OCI-LY1 (cell line): ENCODE data around the gene PPP1R1A.

Source experiments
- H2AFZ ChIP-seq: fragments of 200-600 bp; sonication (generic), shearing (Covaris generic); 2 replicates; pipeline ENCODE4 v1.6.0; 2014; ENCODE audit warnings: antibody characterized with exemption, mild to moderate bottlenecking, low read length
- H3F3A ChIP-seq: fragments of 200-600 bp; sonication (generic), shearing (Covaris generic); 2 replicates; pipeline ENCODE4 v1.6.0; 2014; ENCODE audit warnings: mild to moderate bottlenecking, antibody characterized with exemption, low read length, moderate library complexity; ENCODE audit not compliant: insufficient read depth
- H3K27ac ChIP-seq: fragments of 200-600 bp; sonication (generic); 2 replicates; pipeline ENCODE4 v1.5.1; 2014; ENCODE audit warnings: low read length, mixed run types, mild to moderate bottlenecking, low read depth; ENCODE audit not compliant: poor library complexity, severe bottlenecking
- H3K27me3 ChIP-seq: fragments of 200-600 bp; sonication (generic); 2 replicates; pipeline ENCODE4 v1.6.0; 2014; ENCODE audit warnings: antibody characterized with exemption, mild to moderate bottlenecking, low read length, moderate library complexity; ENCODE audit not compliant: insufficient read depth
- H3K36me3 ChIP-seq: fragments of 200-600 bp; sonication (generic); 2 replicates; pipeline ENCODE4 v1.6.1; 2014; ENCODE audit warnings: mild to moderate bottlenecking, antibody characterized with exemption, low read length, moderate library complexity, mixed read lengths; ENCODE audit not compliant: insufficient read depth
- H3K4me1 ChIP-seq: fragments of 200-600 bp; sonication (generic); 2 replicates; pipeline ENCODE4 v1.5.1; 2014; ENCODE audit warnings: mild to moderate bottlenecking, low read length, moderate library complexity; ENCODE audit not compliant: insufficient read depth, severe bottlenecking
- H3K4me2 ChIP-seq: fragments of 200-600 bp; sonication (generic), shearing (Covaris generic); 2 replicates; pipeline ENCODE4 v1.6.1; 2014; ENCODE audit warnings: low read length
- H3K4me3 ChIP-seq: fragments of 200-600 bp; sonication (generic); 2 replicates; pipeline ENCODE4 v1.5.1; 2014; ENCODE audit warnings: low read length, low read depth, mild to moderate bottlenecking, mixed read lengths; ENCODE audit not compliant: poor library complexity, severe bottlenecking
- H3K79me2 ChIP-seq: fragments of 200-600 bp; shearing (Covaris generic); 2 replicates; pipeline ENCODE4 v1.6.1; 2016; ENCODE audit warnings: mixed run types, low read length, mixed read lengths; ENCODE audit not compliant: insufficient read depth
- H3K9ac ChIP-seq: fragments of 200-600 bp; sonication (generic), shearing (Covaris generic); 2 replicates; pipeline ENCODE4 v1.6.1; 2014; ENCODE audit warnings: mild to moderate bottlenecking, low read length, mixed read lengths
- H3K9me2 ChIP-seq: fragments of 200-600 bp; sonication (generic), shearing (Covaris generic); 2 replicates; pipeline ENCODE4 v1.6.1; 2014; ENCODE audit warnings: low read depth, mild to moderate bottlenecking, low read length, mixed read lengths
- H3K9me3 ChIP-seq: fragments of 200-600 bp; shearing (Covaris generic); 2 replicates; pipeline ENCODE4 v1.6.1; 2014; ENCODE audit warnings: low read length, mixed read lengths
- H4K20me1 ChIP-seq: fragments of 200-600 bp; sonication (generic), shearing (Covaris generic); 2 replicates; pipeline ENCODE4 v1.6.0; 2016; ENCODE audit warnings: mild to moderate bottlenecking, low read length; ENCODE audit not compliant: insufficient read depth
- EZH2 ChIP-seq: fragments of 200-600 bp; sonication (generic), shearing (Covaris generic); IDR thresholded peaks from 2 replicates; pipeline ENCODE4 v1.8.0; 2017; ENCODE audit warnings: borderline replicate concordance, mixed run types, mild to moderate bottlenecking, antibody characterized with exemption, low read length, moderate library complexity, mixed read lengths
- TF ChIP-seq, protein P1 (sequence below): fragments of 200-600 bp; sonication (generic), shearing (Covaris generic); IDR thresholded peaks from 2 replicates; pipeline ENCODE4 v1.5.1; 2017; ENCODE audit warnings: mild to moderate bottlenecking, antibody characterized with exemption, low read length, moderate library complexity, mixed read lengths

PPP1R1A gene

DNA sequence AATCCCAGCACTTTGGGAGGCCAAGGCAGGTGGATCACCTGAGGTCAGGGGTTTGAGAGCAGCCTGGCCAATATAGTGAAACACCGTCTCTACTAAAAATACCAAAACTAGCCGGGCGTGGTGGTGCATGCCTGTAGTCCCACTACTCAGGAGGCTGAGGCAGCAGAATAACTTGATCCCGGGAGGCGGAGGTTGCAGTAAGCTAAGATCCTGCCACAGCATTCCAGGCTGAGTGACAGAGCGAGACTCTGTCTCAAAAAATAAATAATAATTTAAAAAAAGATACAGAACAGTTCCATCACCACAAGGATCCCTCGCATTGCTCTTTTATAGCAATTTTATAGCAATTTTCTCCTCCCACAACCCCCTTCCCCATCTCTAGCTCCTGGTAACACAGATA is 43.7 kb downstream of the PPP1R1A start:
- Histone ChIP-seq H3K79me2 (no peaks in the 10 kb centered on the region), H3K36me3 (peaks cover 50% of the 10 kb centered on the region)

DNA sequence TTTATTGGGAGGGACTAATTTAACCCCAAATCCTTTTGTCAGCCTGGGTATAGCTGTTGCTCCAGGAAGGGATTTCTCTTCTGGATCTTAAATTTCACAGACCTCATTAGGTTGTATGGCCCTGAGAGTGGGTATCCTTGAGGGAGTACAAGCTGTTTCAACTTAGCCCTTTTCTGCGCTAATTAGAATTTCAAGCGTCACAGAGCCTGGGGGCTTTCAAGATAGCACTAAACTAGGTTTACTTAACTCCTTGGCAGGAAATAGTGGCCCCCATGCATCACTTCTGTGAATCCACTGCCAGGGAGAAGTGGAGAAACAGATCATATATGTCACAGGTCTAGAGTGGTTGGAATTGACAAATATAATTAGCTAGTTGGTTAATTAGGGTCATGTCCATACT is 44.9 kb downstream of the PPP1R1A start:
- H3K9me3 ChIP-seq = no peaks in the 10 kb centered on the region
- no peaks in the 10 kb centered on the region for H3K4me1 ChIP-seq
- H3K4me2 ChIP-seq = no peak overlapping the region
- no peak overlapping the region for H3K9ac ChIP-seq
- H3K9me2 ChIP-seq = no peaks in the 10 kb centered on the region
- H4K20me1 ChIP-seq = no peaks in the 10 kb centered on the region
- no peaks in the 10 kb centered on the region for H3K27me3 ChIP-seq
- H3K79me2 ChIP-seq = no peaks in the 10 kb centered on the region
- H2AFZ ChIP-seq = no peak overlapping the region
- no peaks in the 10 kb centered on the region for H3F3A ChIP-seq
- TF ChIP-seq EZH2 = no peak
- TF ChIP-seq, protein P1, sequence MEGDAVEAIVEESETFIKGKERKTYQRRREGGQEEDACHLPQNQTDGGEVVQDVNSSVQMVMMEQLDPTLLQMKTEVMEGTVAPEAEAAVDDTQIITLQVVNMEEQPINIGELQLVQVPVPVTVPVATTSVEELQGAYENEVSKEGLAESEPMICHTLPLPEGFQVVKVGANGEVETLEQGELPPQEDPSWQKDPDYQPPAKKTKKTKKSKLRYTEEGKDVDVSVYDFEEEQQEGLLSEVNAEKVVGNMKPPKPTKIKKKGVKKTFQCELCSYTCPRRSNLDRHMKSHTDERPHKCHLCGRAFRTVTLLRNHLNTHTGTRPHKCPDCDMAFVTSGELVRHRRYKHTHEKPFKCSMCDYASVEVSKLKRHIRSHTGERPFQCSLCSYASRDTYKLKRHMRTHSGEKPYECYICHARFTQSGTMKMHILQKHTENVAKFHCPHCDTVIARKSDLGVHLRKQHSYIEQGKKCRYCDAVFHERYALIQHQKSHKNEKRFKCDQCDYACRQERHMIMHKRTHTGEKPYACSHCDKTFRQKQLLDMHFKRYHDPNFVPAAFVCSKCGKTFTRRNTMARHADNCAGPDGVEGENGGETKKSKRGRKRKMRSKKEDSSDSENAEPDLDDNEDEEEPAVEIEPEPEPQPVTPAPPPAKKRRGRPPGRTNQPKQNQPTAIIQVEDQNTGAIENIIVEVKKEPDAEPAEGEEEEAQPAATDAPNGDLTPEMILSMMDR = no peak
- H3K27ac ChIP-seq = no peak overlapping the region
- no peak overlapping the region for H3K4me3 ChIP-seq
- peaks cover 62% of the 10 kb centered on the region for H3K36me3 ChIP-seq

More for the DNA sequence above, 43.7 kb downstream of the PPP1R1A start:
- H2AFZ ChIP-seq = no peak overlapping the region
- H3K9me3 ChIP-seq = no peaks in the 10 kb centered on the region
- no peaks in the 10 kb centered on the region for H3K9me2 ChIP-seq
- no peak overlapping the region for H3K27ac ChIP-seq
- no peaks in the 10 kb centered on the region for H3F3A ChIP-seq
- H3K4me2 ChIP-seq = no peak overlapping the region
- H3K4me3 ChIP-seq = no peak overlapping the region
- H3K27me3 ChIP-seq = no peaks in the 10 kb centered on the region
- peaks cover 6% of the 10 kb centered on the region for H3K4me1 ChIP-seq
- no peaks in the 10 kb centered on the region for H4K20me1 ChIP-seq
- no peak overlapping the region for H3K9ac ChIP-seq
- TF ChIP-seq, protein P1 = no peak
- no peak for TF ChIP-seq EZH2

DNA sequence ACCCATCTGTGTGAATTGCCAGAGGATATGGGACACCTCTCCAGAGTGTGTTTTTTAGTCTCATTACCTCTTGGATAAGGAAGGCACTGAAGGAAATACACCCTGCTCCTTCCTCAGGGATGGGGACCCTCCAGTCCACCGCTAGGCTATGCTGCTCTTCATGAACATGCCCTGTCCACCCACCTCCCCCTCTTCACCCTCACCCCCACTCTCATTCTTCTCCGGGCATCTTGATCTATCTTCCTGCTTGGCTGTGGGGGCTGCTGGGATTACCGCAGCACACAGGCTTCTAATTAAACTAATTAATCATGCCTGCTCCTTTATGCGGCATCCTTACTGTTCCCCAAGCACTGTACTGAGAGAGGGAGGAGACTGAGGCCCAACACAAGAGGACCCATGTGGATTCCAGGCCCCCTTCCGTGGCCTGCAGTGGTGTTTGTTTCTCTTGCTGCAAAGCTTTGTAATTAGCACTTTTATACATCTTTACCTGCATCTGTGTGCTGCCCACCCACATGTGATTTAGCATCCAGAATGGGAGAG is 46.6 kb downstream of the PPP1R1A start:
- Histone ChIP-seq H3K9me2 (no peaks in the 10 kb centered on the region), H3K27me3 (no peaks in the 10 kb centered on the region), H3K4me1 (no peaks in the 10 kb centered on the region), H3K9me3 (no peaks in the 10 kb centered on the region), H3K36me3 (peaks cover 79% of the 10 kb centered on the region), H3K4me2 (no peak overlapping the region), H3F3A (no peaks in the 10 kb centered on the region), H2AFZ (no peak overlapping the region), H3K4me3 (no peak overlapping the region), H4K20me1 (no peaks in the 10 kb centered on the region), H3K79me2 (no peaks in the 10 kb centered on the region), H3K9ac (no peak overlapping the region), H3K27ac (no peak overlapping the region)
- TF ChIP-seq, protein P1 = no peak
- TF ChIP-seq EZH2 = no peak
